HepG2 (cell line): ENCODE measurements around the gene GABARAPL2. TPM values are rescaled to one million over a fixed set of nuclear protein-coding genes. Genes with fewer than 3 reads are reported as not detected.

ENCODE experiments used
- ATM ChIP-seq: fragments of 450-650 bp; IDR thresholded peaks from 2 replicates; pipeline ENCODE4 v1.7.1; 2017; ENCODE audit warnings: mild to moderate bottlenecking, borderline replicate concordance
- HES4 ChIP-seq: sonication (generic); formaldehyde crosslinking; IDR thresholded peaks from 2 replicates; pipeline ENCODE4 v1.9.0; 2021; ENCODE audit warnings: mild to moderate bottlenecking, missing genetic modification reagents, borderline replicate concordance
- MAFG ChIP-seq: sonication (generic); formaldehyde crosslinking; IDR thresholded peaks from 2 replicates; pipeline ENCODE4 v1.5.1; 2020; ENCODE audit warnings: mild to moderate bottlenecking, missing genetic modification reagents
- RXRB ChIP-seq: IDR thresholded peaks from 2 replicates; pipeline ENCODE4 v1.6.1; 2016; ENCODE audit warnings: borderline replicate concordance, missing genetic modification reagents, missing compliant biosample characterization
- SNRNP70 ChIP-seq: fragments of 200-400 bp; formaldehyde crosslinking; IDR thresholded peaks from 2 replicates; pipeline ENCODE4 v1.6.1; 2017; ENCODE audit warnings: mild to moderate bottlenecking, low read depth, low read length, moderate library complexity
- ZNF672 ChIP-seq: sonication (generic); formaldehyde crosslinking; IDR thresholded peaks from 2 replicates; pipeline ENCODE4 v1.8.1; 2022; ENCODE audit warnings: missing genetic modification reagents
- polyA plus RNA-seq, 8 experiments: library from polyadenylated mRNA; depleted of rRNA in 3 of 8; stranded (reverse) in 7 of 8; unstranded in 1 of 8; fragments of >200 nt; fragmentation: Illumina TruSeq in 4 of 8; extraction: Trizol in 4 of 8; gene quantifications; 2 replicates each; pipeline versions ENCODE4 v1.2.1 to v1.2.3, GENCODE V29; 2011 to 2016; ENCODE audit warnings: low read depth in 4 of 8, missing spikeins in 1 of 8, mixed read lengths in 1 of 8; ENCODE audit not compliant: insufficient read depth in 1 of 8
- total RNA-seq, 5 experiments: library from RNA; depleted of rRNA; stranded (reverse); fragments of >200 nt; fragmentation: Illumina TruSeq; extraction: Trizol; gene quantifications; 2 replicates each; pipeline ENCODE4 v1.2.3, GENCODE V29; 2016; ENCODE audit warnings: low read depth in 1 of 5
- TF ChIP-seq, protein P1 (sequence below): sonication (generic); formaldehyde crosslinking; IDR thresholded peaks from 2 replicates; pipeline ENCODE4 v1.4.0; 2020; ENCODE audit warnings: missing genetic modification reagents, borderline replicate concordance
- TF ChIP-seq, protein P2 (sequence below): sonication (generic); formaldehyde crosslinking; IDR thresholded peaks from 2 replicates; pipeline ENCODE4 v1.5.0; 2020; ENCODE audit warnings: mild to moderate bottlenecking, low read depth, missing genetic modification reagents, borderline replicate concordance
- TF ChIP-seq, protein P3 (sequence below): sonication (generic); formaldehyde crosslinking; IDR thresholded peaks from 2 replicates; pipeline ENCODE4 v1.5.0; 2020; ENCODE audit warnings: mild to moderate bottlenecking, missing genetic modification reagents, borderline replicate concordance
- TF ChIP-seq, protein P4 (sequence below): sonication (generic); formaldehyde crosslinking; IDR thresholded peaks from 2 replicates; pipeline ENCODE4 v1.8.0; 2022; ENCODE audit warnings: mild to moderate bottlenecking, missing genetic modification reagents; ENCODE audit not compliant: insufficient replicate concordance
- TF ChIP-seq, protein P5 (sequence below): sonication (generic); formaldehyde crosslinking; IDR thresholded peaks from 2 replicates; pipeline ENCODE4 v1.8.0; 2022; ENCODE audit warnings: missing genetic modification reagents, mild to moderate bottlenecking, inconsistent platforms, borderline replicate concordance

GABARAPL2 gene
- total and polyA plus RNA-seq, 2 of the 13 experiments (the other 11 are each of a cell fraction or from before 2014, with no cell fraction given) = 76.4 to 83.0 TPM

DNA sequence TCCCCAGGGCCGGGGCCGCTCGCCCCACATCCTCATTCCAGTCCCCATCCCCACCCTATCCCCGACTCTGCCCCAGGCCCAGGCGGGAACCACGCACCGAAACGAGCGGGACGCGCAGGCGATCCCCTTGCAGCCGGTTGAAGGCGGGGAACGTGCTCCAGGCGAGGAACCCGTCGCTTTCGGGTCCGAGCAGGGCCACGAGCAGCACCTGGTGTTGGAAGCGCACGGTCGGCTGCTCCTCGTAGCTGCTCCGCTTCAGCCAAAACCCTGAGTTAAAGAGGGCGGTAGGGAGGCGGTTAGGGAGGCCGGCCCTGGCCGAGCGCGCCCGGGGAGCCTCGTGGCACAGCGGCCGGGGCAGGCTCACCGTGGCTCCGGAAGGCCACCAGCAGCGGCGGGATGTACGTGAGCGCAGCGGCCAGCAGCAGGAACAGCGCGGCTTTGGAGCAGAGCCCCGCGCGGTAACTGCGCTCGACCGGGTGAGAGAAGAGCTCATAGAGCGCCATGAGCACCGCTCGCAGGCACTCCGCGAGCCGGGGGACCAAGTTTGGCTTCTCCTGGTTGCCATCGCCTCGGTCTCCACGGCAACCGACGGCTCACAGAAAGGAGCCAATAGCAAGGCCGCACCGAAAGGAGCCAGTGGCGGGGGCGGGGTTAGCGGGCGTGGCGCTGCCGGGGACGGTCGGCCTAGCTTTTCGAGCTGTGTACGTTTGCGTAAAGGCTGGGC, 10.3 kb upstream of the GABARAPL2 start, which contains the start of gene TMEM231 (continued):
- TF ChIP-seq, protein P1, sequence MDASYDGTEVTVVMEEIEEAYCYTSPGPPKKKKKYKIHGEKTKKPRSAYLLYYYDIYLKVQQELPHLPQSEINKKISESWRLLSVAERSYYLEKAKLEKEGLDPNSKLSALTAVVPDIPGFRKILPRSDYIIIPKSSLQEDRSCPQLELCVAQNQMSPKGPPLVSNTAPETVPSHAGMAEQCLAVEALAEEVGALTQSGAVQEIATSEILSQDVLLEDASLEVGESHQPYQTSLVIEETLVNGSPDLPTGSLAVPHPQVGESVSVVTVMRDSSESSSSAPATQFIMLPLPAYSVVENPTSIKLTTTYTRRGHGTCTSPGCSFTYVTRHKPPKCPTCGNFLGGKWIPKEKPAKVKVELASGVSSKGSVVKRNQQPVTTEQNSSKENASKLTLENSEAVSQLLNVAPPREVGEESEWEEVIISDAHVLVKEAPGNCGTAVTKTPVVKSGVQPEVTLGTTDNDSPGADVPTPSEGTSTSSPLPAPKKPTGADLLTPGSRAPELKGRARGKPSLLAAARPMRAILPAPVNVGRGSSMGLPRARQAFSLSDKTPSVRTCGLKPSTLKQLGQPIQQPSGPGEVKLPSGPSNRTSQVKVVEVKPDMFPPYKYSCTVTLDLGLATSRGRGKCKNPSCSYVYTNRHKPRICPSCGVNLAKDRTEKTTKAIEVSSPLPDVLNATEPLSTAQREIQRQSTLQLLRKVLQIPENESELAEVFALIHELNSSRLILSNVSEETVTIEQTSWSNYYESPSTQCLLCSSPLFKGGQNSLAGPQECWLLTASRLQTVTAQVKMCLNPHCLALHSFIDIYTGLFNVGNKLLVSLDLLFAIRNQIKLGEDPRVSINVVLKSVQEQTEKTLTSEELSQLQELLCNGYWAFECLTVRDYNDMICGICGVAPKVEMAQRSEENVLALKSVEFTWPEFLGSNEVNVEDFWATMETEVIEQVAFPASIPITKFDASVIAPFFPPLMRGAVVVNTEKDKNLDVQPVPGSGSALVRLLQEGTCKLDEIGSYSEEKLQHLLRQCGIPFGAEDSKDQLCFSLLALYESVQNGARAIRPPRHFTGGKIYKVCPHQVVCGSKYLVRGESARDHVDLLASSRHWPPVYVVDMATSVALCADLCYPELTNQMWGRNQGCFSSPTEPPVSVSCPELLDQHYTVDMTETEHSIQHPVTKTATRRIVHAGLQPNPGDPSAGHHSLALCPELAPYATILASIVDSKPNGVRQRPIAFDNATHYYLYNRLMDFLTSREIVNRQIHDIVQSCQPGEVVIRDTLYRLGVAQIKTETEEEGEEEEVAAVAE = peak; percentile 96
- TF ChIP-seq SNRNP70 = no peak
- TF ChIP-seq, protein P2, sequence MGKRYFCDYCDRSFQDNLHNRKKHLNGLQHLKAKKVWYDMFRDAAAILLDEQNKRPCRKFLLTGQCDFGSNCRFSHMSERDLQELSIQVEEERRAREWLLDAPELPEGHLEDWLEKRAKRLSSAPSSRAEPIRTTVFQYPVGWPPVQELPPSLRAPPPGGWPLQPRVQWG = no peak
- no peak; the same call in 1 of the 2 replicates for TF ChIP-seq RXRB (CRISPR knock-in tag)
- TF ChIP-seq ZNF672 (CRISPR knock-in tag) = no peak
- peak; percentile 90; the same call in 1 of the 2 replicates for TF ChIP-seq HES4 (CRISPR knock-in tag)
- 0 out of 2 replicates have a peak, but pooled peaks have one; percentile 39 for TF ChIP-seq MAFG (CRISPR knock-in tag)
- TF ChIP-seq, protein P3, sequence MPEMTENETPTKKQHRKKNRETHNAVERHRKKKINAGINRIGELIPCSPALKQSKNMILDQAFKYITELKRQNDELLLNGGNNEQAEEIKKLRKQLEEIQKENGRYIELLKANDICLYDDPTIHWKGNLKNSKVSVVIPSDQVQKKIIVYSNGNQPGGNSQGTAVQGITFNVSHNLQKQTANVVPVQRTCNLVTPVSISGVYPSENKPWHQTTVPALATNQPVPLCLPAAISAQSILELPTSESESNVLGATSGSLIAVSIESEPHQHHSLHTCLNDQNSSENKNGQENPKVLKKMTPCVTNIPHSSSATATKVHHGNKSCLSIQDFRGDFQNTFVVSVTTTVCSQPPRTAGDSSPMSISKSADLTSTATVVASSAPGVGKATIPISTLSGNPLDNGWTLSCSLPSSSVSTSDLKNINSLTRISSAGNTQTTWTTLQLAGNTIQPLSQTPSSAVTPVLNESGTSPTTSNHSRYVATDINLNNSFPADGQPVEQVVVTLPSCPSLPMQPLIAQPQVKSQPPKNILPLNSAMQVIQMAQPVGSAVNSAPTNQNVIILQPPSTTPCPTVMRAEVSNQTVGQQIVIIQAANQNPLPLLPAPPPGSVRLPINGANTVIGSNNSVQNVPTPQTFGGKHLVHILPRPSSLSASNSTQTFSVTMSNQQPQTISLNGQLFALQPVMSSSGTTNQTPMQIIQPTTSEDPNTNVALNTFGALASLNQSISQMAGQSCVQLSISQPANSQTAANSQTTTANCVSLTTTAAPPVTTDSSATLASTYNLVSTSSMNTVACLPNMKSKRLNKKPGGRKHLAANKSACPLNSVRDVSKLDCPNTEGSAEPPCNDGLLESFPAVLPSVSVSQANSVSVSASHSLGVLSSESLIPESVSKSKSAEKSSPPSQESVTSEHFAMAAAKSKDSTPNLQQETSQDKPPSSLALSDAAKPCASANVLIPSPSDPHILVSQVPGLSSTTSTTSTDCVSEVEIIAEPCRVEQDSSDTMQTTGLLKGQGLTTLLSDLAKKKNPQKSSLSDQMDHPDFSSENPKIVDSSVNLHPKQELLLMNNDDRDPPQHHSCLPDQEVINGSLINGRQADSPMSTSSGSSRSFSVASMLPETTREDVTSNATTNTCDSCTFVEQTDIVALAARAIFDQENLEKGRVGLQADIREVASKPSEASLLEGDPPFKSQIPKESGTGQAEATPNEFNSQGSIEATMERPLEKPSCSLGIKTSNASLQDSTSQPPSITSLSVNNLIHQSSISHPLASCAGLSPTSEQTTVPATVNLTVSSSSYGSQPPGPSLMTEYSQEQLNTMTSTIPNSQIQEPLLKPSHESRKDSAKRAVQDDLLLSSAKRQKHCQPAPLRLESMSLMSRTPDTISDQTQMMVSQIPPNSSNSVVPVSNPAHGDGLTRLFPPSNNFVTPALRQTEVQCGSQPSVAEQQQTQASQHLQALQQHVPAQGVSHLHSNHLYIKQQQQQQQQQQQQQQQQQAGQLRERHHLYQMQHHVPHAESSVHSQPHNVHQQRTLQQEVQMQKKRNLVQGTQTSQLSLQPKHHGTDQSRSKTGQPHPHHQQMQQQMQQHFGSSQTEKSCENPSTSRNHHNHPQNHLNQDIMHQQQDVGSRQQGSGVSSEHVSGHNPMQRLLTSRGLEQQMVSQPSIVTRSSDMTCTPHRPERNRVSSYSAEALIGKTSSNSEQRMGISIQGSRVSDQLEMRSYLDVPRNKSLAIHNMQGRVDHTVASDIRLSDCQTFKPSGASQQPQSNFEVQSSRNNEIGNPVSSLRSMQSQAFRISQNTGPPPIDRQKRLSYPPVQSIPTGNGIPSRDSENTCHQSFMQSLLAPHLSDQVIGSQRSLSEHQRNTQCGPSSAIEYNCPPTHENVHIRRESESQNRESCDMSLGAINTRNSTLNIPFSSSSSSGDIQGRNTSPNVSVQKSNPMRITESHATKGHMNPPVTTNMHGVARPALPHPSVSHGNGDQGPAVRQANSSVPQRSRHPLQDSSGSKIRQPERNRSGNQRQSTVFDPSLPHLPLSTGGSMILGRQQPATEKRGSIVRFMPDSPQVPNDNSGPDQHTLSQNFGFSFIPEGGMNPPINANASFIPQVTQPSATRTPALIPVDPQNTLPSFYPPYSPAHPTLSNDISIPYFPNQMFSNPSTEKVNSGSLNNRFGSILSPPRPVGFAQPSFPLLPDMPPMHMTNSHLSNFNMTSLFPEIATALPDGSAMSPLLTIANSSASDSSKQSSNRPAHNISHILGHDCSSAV (CRISPR knock-in tag) = peak; percentile 80; the same call in 1 of the 2 replicates
- no peak for TF ChIP-seq ATM
- TF ChIP-seq, protein P4, sequence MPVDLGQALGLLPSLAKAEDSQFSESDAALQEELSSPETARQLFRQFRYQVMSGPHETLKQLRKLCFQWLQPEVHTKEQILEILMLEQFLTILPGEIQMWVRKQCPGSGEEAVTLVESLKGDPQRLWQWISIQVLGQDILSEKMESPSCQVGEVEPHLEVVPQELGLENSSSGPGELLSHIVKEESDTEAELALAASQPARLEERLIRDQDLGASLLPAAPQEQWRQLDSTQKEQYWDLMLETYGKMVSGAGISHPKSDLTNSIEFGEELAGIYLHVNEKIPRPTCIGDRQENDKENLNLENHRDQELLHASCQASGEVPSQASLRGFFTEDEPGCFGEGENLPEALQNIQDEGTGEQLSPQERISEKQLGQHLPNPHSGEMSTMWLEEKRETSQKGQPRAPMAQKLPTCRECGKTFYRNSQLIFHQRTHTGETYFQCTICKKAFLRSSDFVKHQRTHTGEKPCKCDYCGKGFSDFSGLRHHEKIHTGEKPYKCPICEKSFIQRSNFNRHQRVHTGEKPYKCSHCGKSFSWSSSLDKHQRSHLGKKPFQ (CRISPR knock-in tag) = peak; percentile 60
- TF ChIP-seq, protein P5, sequence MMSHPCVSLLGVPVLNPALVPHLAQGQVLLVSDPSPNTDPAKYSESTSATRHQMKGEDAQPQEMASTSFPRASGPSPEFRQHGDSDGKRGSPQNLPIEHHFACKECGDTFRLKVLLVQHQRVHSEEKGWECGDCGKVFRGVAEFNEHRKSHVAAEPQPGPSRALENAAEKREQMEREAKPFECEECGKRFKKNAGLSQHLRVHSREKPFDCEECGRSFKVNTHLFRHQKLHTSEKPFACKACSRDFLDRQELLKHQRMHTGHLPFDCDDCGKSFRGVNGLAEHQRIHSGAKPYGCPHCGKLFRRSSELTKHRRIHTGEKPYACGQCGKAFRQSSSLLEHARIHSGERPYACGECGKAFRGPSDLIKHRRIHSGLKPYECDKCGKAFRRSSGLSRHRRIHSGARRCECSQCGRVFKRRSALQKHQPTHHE = peak; percentile 78; the same call in 1 of the 2 replicates
